ENCODE data around the gene YKT6. TPM values are rescaled to one million over a fixed set of nuclear protein-coding genes. Genes with fewer than 3 reads are reported as not detected.

Gene YKT6
- total RNA-seq, 1 experiment from 2014 or later: 111 TPM

- peaks cover 68% of the 10 kb centered on the region for H3K36me3 ChIP-seq
Observed at GRCh38 chr7:44212581-44213184, 11.9 kb downstream of the YKT6 start.

GRCh38 chr7:44213206-44213876, 12.6 kb downstream of the YKT6 start:
- H3K36me3 ChIP-seq: peaks cover 61% of the 10 kb centered on the region
- no peak overlapping the region for H3K27ac ChIP-seq
- no peak overlapping the region for H3K4me3 ChIP-seq
- H3K27me3 ChIP-seq (replicated peaks): no peaks in the 10 kb centered on the region
- H3K4me1 ChIP-seq (replicated peaks): no peaks in the 10 kb centered on the region
- H3K9me3 ChIP-seq (replicated peaks): no peaks in the 10 kb centered on the region
- DNase-seq (ENCODE audit: low read depth in 1 of 2, low spot score in 2 of 2): no peak

More at GRCh38 chr7:44212581-44213184, 11.9 kb downstream of the YKT6 start:
- H3K9me3 ChIP-seq (replicated peaks): no peaks in the 10 kb centered on the region
- no peaks in the 10 kb centered on the region for H3K4me1 ChIP-seq (replicated peaks)
- no peak for DNase-seq (ENCODE audit: low read depth in 1 of 2, low spot score in 2 of 2)
- no peak overlapping the region for H3K4me3 ChIP-seq
- H3K27me3 ChIP-seq (replicated peaks): no peaks in the 10 kb centered on the region
- no peak overlapping the region for H3K27ac ChIP-seq

GRCh38 chr7:44213877-44214388, 13.2 kb downstream of the YKT6 start:
- Histone ChIP-seq H3K4me1 (replicated peaks) (no peaks in the 10 kb centered on the region), H3K27me3 (replicated peaks) (no peaks in the 10 kb centered on the region), H3K4me3 (no peak overlapping the region), H3K36me3 (peaks cover 55% of the 10 kb centered on the region), H3K9me3 (replicated peaks) (no peaks in the 10 kb centered on the region), H3K27ac (no peak overlapping the region)
- no peak for DNase-seq (ENCODE audit: low read depth in 1 of 2, low spot score in 2 of 2)

GRCh38 chr7:44215531-44215930, 14.8 kb downstream of the YKT6 start:
- no peak for DNase-seq (ENCODE audit: low read depth in 1 of 2, low spot score in 2 of 2)
- H3K27me3 ChIP-seq (replicated peaks): no peaks in the 10 kb centered on the region
- H3K4me1 ChIP-seq (replicated peaks): no peaks in the 10 kb centered on the region
- H3K4me3 ChIP-seq: no peak overlapping the region
- no peaks in the 10 kb centered on the region for H3K9me3 ChIP-seq (replicated peaks)
- H3K36me3 ChIP-seq: peaks cover 39% of the 10 kb centered on the region
- H3K27ac ChIP-seq: no peak overlapping the region

GRCh38 chr7:44216019-44216418, 15.2 kb downstream of the YKT6 start:
- Histone ChIP-seq H3K36me3 (peaks cover 34% of the 10 kb centered on the region), H3K27ac (no peak overlapping the region)
- no peak for DNase-seq (ENCODE audit: low read depth in 1 of 2, low spot score in 2 of 2)

GRCh38 chr7:44216521-44217222, 15.9 kb downstream of the YKT6 start:
- H3K36me3 ChIP-seq: peaks cover 28% of the 10 kb centered on the region
- peaks cover 4% of the 10 kb centered on the region; the same call in 1 of the 2 replicates for H3K4me1 ChIP-seq (replicated peaks)
- no peak for DNase-seq (ENCODE audit: low read depth in 1 of 2, low spot score in 2 of 2)
- no peaks in the 10 kb centered on the region for H3K9me3 ChIP-seq (replicated peaks)
- H3K27me3 ChIP-seq (replicated peaks): no peaks in the 10 kb centered on the region
- no peak overlapping the region for H3K27ac ChIP-seq
- H3K4me3 ChIP-seq: no peak overlapping the region

More at GRCh38 chr7:44216019-44216418, 15.2 kb downstream of the YKT6 start:
- Histone ChIP-seq H3K4me3 (no peak overlapping the region), H3K9me3 (replicated peaks) (no peaks in the 10 kb centered on the region), H3K4me1 (replicated peaks) (no peaks in the 10 kb centered on the region), H3K27me3 (replicated peaks) (no peaks in the 10 kb centered on the region)

- H3K27ac ChIP-seq: no peak overlapping the region
- H3K36me3 ChIP-seq: peaks cover 25% of the 10 kb centered on the region
- peaks cover 4% of the 10 kb centered on the region; the same call in 1 of the 2 replicates for H3K4me1 ChIP-seq (replicated peaks)
- H3K9me3 ChIP-seq (replicated peaks): no peaks in the 10 kb centered on the region
- no peak for DNase-seq (ENCODE audit: low read depth in 1 of 2, low spot score in 2 of 2)
- no peaks in the 10 kb centered on the region for H3K27me3 ChIP-seq (replicated peaks)
- no peak overlapping the region for H3K4me3 ChIP-seq
Observed at GRCh38 chr7:44217223-44217714, 16.5 kb downstream of the YKT6 start.

GRCh38 chr7:44217852-44218402, 17.1 kb downstream of the YKT6 start:
- H3K36me3 ChIP-seq: peaks cover 23% of the 10 kb centered on the region
- H3K4me1 ChIP-seq (replicated peaks): peaks cover 4% of the 10 kb centered on the region; the same call in 1 of the 2 replicates
- H3K9me3 ChIP-seq (replicated peaks): no peaks in the 10 kb centered on the region
- no peak overlapping the region for H3K4me3 ChIP-seq
- no peak for DNase-seq (ENCODE audit: low read depth in 1 of 2, low spot score in 2 of 2)
- no peak overlapping the region for H3K27ac ChIP-seq
- no peaks in the 10 kb centered on the region for H3K27me3 ChIP-seq (replicated peaks)

GRCh38 chr7:44218418-44219201, 17.8 kb downstream of the YKT6 start:
- Histone ChIP-seq H3K27me3 (replicated peaks) (no peaks in the 10 kb centered on the region), H3K9me3 (replicated peaks) (no peaks in the 10 kb centered on the region), H3K36me3 (peaks cover 16% of the 10 kb centered on the region), H3K4me1 (replicated peaks) (peaks cover 4% of the 10 kb centered on the region; the same call in 1 of the 2 replicates), H3K4me3 (no peak overlapping the region), H3K27ac (no peak overlapping the region)
- DNase-seq (ENCODE audit: low read depth in 1 of 2, low spot score in 2 of 2): no peak

- DNase-seq (ENCODE audit: low read depth in 1 of 2, low spot score in 2 of 2): no peak
- Histone ChIP-seq H3K36me3 (peaks cover 7% of the 10 kb centered on the region), H3K9me3 (replicated peaks) (no peaks in the 10 kb centered on the region), H3K4me3 (no peak overlapping the region), H3K4me1 (replicated peaks) (peaks cover 4% of the 10 kb centered on the region; the same call in 1 of the 2 replicates), H3K27ac (no peak overlapping the region), H3K27me3 (replicated peaks) (0 out of 2 replicates have a peak, but pooled peaks cover 3% of the 10 kb centered on the region)
Observed at GRCh38 chr7:44219371-44220045, 18.7 kb downstream of the YKT6 start.

GRCh38 chr7:44220046-44220357, 19.2 kb downstream of the YKT6 start:
- Histone ChIP-seq H3K4me1 (replicated peaks) (peaks cover 4% of the 10 kb centered on the region; the same call in 1 of the 2 replicates), H3K9me3 (replicated peaks) (no peaks in the 10 kb centered on the region), H3K27me3 (replicated peaks) (0 out of 2 replicates have a peak, but pooled peaks cover 4% of the 10 kb centered on the region), H3K36me3 (peaks cover 2% of the 10 kb centered on the region), H3K4me3 (no peak overlapping the region), H3K27ac (no peak overlapping the region)
- no peak for DNase-seq (ENCODE audit: low read depth in 1 of 2, low spot score in 2 of 2)

GRCh38 chr7:44220358-44221112, 19.8 kb downstream of the YKT6 start:
- peaks cover 4% of the 10 kb centered on the region; the same call in 1 of the 2 replicates for H3K4me1 ChIP-seq (replicated peaks)

More at GRCh38 chr7:44220358-44221112, 19.8 kb downstream of the YKT6 start:
- H3K9me3 ChIP-seq (replicated peaks): no peaks in the 10 kb centered on the region
- no peaks in the 10 kb centered on the region for H3K36me3 ChIP-seq
- 0 out of 2 replicates have a peak, but pooled peaks cover 5% of the 10 kb centered on the region for H3K27me3 ChIP-seq (replicated peaks)
- H3K4me3 ChIP-seq: no peak overlapping the region
- DNase-seq (ENCODE audit: low read depth in 1 of 2, low spot score in 2 of 2): no peak
- no peak overlapping the region for H3K27ac ChIP-seq

Measured in SJSA1 (cell line).